Effector memory CD4-positive, alpha-beta T cell (primary cell): ENCODE results near the gene PSMB11.

Source experiments
- DNase-seq, 3 donors: peaks; one replicate each; pipeline ENCODE4 v3.0.0-alpha.2; 2020
- H3K27ac ChIP-seq: 2 replicates; pipeline ENCODE4 v1.7.0; 2013; ENCODE audit warnings: mild to moderate bottlenecking, low read length, moderate library complexity; ENCODE audit not compliant: insufficient read depth, poor library complexity, severe bottlenecking
- H3K27me3 ChIP-seq: replicated peaks from 2 replicates; pipeline ENCODE4 v1.7.0; 2013; ENCODE audit warnings: mild to moderate bottlenecking, low read length; ENCODE audit not compliant: insufficient read depth, control insufficient read depth, poor library complexity, severe bottlenecking
- H3K36me3 ChIP-seq: 2 replicates; pipeline ENCODE4 v1.7.0; 2013; ENCODE audit warnings: mild to moderate bottlenecking, low read length, moderate library complexity; ENCODE audit not compliant: control insufficient read depth, insufficient read depth
- H3K4me1 ChIP-seq: 2 replicates; pipeline ENCODE4 v1.7.0; 2013; ENCODE audit warnings: low read length, mild to moderate bottlenecking; ENCODE audit not compliant: control insufficient read depth, insufficient read depth, poor library complexity, severe bottlenecking
- H3K4me3 ChIP-seq: 2 replicates; pipeline ENCODE4 v1.7.0; 2013; ENCODE audit warnings: low read length, low read depth, mild to moderate bottlenecking; ENCODE audit not compliant: insufficient read depth, poor library complexity, severe bottlenecking
- H3K9me3 ChIP-seq: 2 replicates; pipeline ENCODE4 v1.7.0; 2013; ENCODE audit warnings: mild to moderate bottlenecking, low read length, moderate library complexity; ENCODE audit not compliant: control insufficient read depth

PSMB11 gene

GRCh38 chr14:23025151-23025814 lies 16.7 kb upstream of the PSMB11 start:
- DNase-seq, result no peak
- H3K27ac ChIP-seq, result no peak overlapping the region
- H3K9me3 ChIP-seq, result no peaks in the 10 kb centered on the region
- peaks cover 8% of the 10 kb centered on the region for H3K4me1 ChIP-seq
- no peaks in the 10 kb centered on the region for H3K27me3 ChIP-seq
- H3K4me3 ChIP-seq, result no peak overlapping the region
- H3K36me3 ChIP-seq, result peaks cover 13% of the 10 kb centered on the region

DNA sequence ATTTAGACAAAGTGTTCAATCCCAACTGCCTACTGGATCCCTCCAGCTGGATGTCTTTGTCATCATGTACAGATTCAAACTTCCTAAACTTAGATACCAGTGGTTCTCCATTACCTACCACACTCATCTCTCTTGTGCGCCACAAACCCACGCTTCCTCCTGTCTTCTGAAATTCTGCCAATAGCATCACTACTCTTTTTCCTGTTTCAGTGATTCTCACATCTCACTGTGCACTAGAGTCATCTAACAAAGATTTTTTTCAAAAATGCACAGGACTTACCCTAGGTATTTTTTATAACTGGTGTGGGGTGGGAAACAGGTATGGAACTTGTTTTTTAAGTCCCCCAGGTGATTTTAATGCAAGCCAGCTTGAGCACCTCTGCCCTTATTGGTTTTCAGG lies 13.2 kb upstream of the PSMB11 start:
- no peak for DNase-seq
- peaks cover 11% of the 10 kb centered on the region for H3K4me1 ChIP-seq
- no peaks in the 10 kb centered on the region for H3K27me3 ChIP-seq
- no peaks in the 10 kb centered on the region for H3K9me3 ChIP-seq
- peak overlapping the region; percentile 14 for H3K27ac ChIP-seq
- peaks cover 29% of the 10 kb centered on the region for H3K36me3 ChIP-seq
- H3K4me3 ChIP-seq, result no peak overlapping the region

- H3K36me3 ChIP-seq, result peaks cover 23% of the 10 kb centered on the region
- peaks cover 17% of the 10 kb centered on the region for H3K4me1 ChIP-seq
Observed at GRCh38 chr14:23030936-23031335, 11.1 kb upstream of the PSMB11 start.

DNA sequence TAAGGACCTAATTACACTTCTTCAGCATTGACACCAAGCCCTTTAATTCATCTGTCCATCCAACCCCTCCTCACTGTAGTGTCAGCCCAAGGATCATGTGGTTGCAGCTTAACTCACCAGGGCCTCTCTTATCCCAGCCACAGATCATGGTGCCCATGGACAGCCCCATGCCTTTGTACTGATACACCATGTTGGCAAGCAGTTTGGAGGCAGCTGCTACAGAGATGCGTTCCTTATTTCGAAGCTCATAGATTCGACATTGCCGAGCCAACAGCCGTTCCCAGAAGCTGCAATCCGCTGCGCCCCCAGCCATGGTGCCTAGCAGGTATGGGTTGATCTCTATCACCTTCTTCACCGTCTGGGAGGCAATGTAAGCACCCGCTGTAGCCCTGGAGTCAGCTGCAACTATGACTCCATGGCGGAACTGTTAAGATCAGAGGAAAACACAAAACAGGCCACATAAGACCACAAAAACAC lies 8.7 kb upstream of the PSMB11 start:
- Histone ChIP-seq H3K27ac (no peak overlapping the region), H3K4me1 (peaks cover 17% of the 10 kb centered on the region), H3K9me3 (no peaks in the 10 kb centered on the region), H3K4me3 (no peak overlapping the region), H3K36me3 (peaks cover 20% of the 10 kb centered on the region), H3K27me3 (no peaks in the 10 kb centered on the region)
- DNase-seq, result no peak

More at GRCh38 chr14:23030936-23031335, 11.1 kb upstream of the PSMB11 start:
- no peak overlapping the region for H3K4me3 ChIP-seq
- H3K27ac ChIP-seq, result no peak overlapping the region
- no peaks in the 10 kb centered on the region for H3K27me3 ChIP-seq
- no peak for DNase-seq
- no peaks in the 10 kb centered on the region for H3K9me3 ChIP-seq

DNA sequence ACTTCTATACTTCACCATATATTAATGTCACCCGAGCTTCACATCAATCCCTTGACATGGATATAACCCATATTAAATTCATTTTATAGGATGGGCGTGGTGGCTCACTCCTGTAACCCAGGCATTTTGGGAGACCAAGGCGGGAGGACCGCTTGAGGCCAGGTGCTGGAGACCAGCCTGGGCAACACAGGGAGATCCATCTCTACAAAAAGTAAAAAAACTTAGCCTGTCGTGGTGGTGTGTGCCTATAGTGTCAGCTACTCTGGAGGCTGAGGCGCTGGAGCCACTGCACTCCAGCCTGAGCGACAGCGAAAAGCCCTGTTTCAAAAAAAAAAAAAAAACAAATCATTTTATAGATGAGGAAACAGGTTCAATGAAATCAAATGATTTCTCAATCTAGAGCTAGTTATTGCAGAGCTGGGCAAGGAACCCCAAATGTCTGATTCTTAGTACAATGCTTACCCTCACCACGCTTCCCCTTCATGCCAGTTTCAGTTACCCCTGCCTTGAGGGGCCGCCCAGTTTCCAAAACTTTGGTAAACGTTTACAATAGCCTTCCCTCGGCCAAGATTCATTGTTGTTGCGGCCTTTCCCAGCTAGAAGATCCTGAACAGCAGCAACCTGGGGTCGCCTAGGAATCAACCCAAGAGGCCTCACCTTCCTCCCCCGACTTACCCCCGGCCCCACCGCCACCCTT lies 8.1 kb upstream of the PSMB11 start:
- Histone ChIP-seq H3K4me3 (peak overlapping the region; percentile 79), H3K27me3 (no peaks in the 10 kb centered on the region), H3K27ac (peak overlapping the region; percentile 87), H3K9me3 (no peaks in the 10 kb centered on the region), H3K4me1 (peaks cover 14% of the 10 kb centered on the region), H3K36me3 (peaks cover 20% of the 10 kb centered on the region)
- DNase-seq, result no peak

DNA sequence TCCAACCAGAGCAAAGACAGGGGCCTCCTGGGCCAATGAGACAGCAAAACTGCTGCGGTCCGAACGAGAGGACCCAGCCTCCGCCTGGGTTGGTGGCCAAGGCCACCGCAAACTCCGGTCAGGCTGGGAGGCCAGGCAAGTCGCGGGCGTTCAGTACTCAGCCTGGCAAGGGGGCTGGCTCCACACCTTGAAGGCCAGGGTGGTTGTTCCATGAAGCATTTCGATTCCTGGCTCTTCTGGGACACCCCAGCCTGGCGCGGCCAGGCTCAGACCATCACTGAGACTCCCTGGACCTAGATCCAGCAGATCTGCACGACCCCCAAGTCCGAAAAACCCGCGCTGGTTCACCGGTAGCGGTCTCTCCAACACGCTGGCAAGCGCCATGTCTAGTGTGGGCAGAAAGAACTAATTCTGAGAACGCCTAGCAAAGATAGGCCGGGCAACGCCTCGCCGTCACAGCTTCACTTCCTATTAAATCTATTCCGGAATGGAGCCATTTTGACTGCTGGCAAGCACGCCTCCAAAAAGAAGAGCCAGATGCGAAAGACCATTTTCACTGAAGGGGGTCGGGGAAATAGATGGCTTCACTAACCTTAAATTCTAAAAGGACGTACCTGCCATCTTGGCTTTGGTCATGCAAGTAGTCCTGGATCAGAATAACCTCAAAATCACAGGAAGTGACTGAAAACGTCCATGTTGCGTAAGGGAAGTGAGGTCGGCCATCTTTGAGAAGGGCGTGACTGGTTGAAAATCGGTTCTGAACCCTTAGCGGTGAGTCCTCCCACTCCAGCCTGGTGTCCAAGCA lies 7.3 kb upstream of the PSMB11 start, which contains the start of gene PSMB5:
Gene PSMB5 (minus strand): TSS at position 403 of the 805 bp plus-strand sequence. CDS start 19 bp downstream, at position 384.
- no peaks in the 10 kb centered on the region for H3K9me3 ChIP-seq
- H3K36me3 ChIP-seq, result peaks cover 16% of the 10 kb centered on the region
- peak within 1 kb of the TSS; percentile 79 for H3K4me3 ChIP-seq
- no peaks in the 10 kb centered on the region for H3K27me3 ChIP-seq
- H3K27ac ChIP-seq, result peak within 1 kb of the TSS; percentile 87
- DNase-seq, result peak; percentile 65 to 84 (median 82)
- H3K4me1 ChIP-seq, result peaks cover 14% of the 10 kb centered on the region

GRCh38 chr14:23035303-23036144 lies 6.5 kb upstream of the PSMB11 start:
- DNase-seq, result no peak
- H3K4me1 ChIP-seq, result peaks cover 14% of the 10 kb centered on the region
- H3K9me3 ChIP-seq, result no peaks in the 10 kb centered on the region
- H3K4me3 ChIP-seq, result peak overlapping the region; percentile 79
- H3K27ac ChIP-seq, result peak overlapping the region; percentile 87
- H3K27me3 ChIP-seq, result no peaks in the 10 kb centered on the region
- peaks cover 16% of the 10 kb centered on the region for H3K36me3 ChIP-seq

DNA sequence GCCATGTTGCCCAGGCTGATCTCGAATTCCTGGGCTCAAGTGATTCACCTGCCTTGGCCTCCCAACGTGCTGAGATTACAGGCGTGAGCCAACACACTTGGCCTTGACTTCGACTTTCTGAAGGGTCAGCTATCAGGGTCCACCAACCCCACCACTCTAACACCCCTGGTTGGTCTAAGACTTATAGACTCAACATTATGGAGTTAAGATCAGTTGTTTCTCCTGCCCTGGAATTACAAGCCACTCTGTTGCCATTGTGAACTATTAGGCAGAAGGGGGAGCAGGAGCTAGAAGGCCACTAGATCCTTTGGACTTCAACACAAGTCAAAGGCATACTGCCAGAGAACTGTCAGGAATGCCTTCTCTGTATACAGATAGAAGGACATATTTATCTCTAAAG lies 1.9 kb upstream of the PSMB11 start:
- Histone ChIP-seq H3K4me1 (no peaks in the 10 kb centered on the region), H3K4me3 (no peak overlapping the region), H3K9me3 (no peaks in the 10 kb centered on the region), H3K27me3 (no peaks in the 10 kb centered on the region), H3K27ac (no peak overlapping the region), H3K36me3 (no peaks in the 10 kb centered on the region)
- no peak for DNase-seq

- H3K36me3 ChIP-seq, result no peaks in the 10 kb centered on the region
- H3K9me3 ChIP-seq, result no peaks in the 10 kb centered on the region
- no peaks in the 10 kb centered on the region for H3K4me1 ChIP-seq
- H3K27ac ChIP-seq, result no peak overlapping the region
- H3K27me3 ChIP-seq, result no peaks in the 10 kb centered on the region
- DNase-seq, result no peak
- H3K4me3 ChIP-seq, result no peak overlapping the region
Observed at GRCh38 chr14:23041729-23042128, 283 bp upstream of the PSMB11 start.
